ENCODE results near the gene NELL1.

The NELL1 gene

GRCh38 chr11:21447871-21448270 is 778.5 kb downstream of the NELL1 start:
- no peak for DNase-seq

- DNase-seq = no peak
Measured at GRCh38 chr11:21456186-21456585, 786.8 kb downstream of the NELL1 start.

GRCh38 chr11:21460082-21460481 is 790.7 kb downstream of the NELL1 start:
- DNase-seq = no peak

GRCh38 chr11:21461701-21462100 is 792.3 kb downstream of the NELL1 start:
- no peak for DNase-seq

- no peak for DNase-seq
Measured at GRCh38 chr11:21464601-21465193, 795.3 kb downstream of the NELL1 start.

- DNase-seq = no peak
Measured at GRCh38 chr11:21465203-21465602, 795.8 kb downstream of the NELL1 start.

- DNase-seq = no peak
Measured at GRCh38 chr11:21465920-21466319, 796.5 kb downstream of the NELL1 start.

DNA sequence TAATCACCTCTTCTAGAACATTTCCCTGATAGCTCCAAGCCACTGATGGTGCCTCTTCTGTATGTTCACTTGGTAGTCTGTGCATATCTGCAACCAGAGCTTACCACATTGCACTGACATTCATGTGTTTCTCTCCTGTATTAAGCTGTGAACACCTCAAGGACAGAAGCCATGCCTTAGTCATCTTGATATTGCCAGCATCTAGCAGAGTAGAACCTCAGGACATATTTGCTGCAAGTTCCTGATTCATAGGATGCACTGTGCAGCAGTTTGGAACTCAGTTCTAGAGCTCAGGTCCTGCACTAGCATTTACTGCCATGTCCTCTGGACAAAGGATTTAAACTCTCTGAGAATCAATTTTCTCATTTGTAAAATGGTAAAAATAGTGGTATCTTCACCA is 801.1 kb downstream of the NELL1 start:
- DNase-seq = no peak

DNA sequence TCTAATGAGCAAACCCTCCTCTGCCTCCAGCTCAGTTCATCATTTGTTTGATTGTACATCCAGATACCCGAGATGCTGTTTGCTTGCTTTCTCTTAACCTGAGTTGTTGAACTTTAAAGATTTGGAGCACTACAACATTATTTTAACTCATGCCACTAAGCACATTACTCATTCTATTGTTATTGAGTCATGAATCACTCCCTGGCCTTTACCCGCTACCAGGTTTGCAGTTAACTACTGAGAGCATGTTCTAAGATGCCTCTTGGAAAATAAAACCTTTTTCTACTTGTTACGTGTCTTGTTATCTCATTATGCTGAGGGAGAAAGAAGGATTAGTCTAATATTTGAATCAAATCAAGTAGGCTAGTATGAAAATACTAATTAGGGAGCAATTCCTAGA is 802.9 kb downstream of the NELL1 start:
- DNase-seq = no peak

DNA sequence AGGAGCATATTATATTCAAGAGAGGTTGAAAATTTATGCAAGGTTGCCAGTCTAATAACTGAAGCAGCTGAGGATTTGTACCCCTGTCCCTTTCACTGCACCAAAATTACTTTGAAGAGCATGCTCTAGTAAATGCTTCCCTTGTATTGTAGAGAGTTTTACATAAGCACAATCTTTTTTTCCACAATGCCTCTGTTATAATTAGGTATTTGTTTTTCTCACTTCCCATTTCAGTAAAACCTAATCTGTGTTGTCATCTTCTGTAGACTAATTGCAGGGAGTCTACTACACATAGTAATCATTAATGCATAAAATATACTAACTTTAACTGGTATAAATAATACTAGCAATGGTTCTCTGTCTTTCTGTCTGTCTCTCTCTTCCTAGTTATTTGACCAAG is 805.1 kb downstream of the NELL1 start:
- no peak for DNase-seq

DNA sequence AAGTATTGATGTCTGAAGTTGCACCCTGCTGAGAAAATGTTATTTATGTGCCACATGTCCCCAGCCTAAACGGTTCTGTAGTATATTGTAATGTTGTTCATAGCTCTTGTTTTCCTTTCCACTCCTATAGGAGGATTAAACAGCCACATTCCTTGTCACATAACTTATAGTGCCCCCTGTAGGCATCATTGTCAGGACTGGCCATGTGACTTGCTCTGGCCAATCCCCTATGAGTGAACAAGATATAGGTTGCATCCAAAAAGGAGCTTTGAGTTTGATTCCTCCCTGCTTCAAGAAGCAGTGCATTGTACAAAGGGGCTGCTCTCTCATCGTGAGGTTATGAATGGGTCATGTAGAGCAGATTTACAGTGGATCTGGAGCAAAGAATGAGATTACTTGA is 805.9 kb downstream of the NELL1 start:
- no peak for DNase-seq

DNA sequence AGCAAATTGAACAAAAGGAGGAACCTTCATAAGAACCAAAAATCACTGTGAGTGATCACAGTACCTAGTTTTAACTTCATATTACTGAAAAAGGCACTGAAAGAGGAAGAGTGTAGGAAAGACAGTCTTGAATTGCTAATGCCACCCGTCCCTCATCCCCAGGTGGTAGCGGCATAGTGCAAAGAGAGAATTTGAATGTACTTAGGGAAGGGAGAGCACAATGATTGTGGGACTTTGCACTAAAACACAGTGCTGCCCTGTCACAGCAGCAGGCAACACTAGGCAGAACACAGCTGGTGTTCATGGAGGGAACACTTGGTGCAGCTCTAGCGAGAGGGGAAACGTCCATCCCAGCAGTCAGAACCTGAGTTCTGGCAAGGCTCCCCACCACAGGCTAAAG is 807.2 kb downstream of the NELL1 start:
- DNase-seq = no peak

- DNase-seq = no peak
Measured at GRCh38 chr11:21480240-21480639, 810.9 kb downstream of the NELL1 start.

- no peak for DNase-seq
Measured at GRCh38 chr11:21481255-21481654, 811.9 kb downstream of the NELL1 start.

DNA sequence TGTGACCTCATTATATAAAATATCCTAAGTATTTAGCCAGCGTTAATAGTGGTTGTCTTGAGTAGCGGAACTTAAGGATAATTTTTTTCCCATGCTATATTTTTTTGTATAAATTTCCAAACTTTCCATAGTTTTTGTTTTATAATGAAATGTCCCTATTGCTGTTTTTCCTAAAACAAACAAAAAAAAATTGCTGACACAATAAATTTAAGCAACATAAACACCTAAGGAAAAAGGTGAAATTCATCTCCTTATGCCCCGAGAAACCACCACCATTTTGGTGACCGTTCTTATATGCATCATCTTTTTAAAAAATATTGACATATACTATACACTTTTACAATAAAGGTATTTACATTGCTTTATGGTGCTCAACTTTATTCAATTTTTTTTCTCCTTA is 814.7 kb downstream of the NELL1 start:
- no peak for DNase-seq

GRCh38 chr11:21485006-21485405 is 815.6 kb downstream of the NELL1 start:
- DNase-seq = no peak

- no peak for DNase-seq
Measured at GRCh38 chr11:21485426-21485825, 816.0 kb downstream of the NELL1 start.

- no peak for DNase-seq
Measured at GRCh38 chr11:21489416-21490115, 820.2 kb downstream of the NELL1 start.

GRCh38 chr11:21492931-21493330 is 823.5 kb downstream of the NELL1 start:
- DNase-seq = no peak

- DNase-seq = no peak
Measured at GRCh38 chr11:21494946-21495345, 825.6 kb downstream of the NELL1 start.

DNA sequence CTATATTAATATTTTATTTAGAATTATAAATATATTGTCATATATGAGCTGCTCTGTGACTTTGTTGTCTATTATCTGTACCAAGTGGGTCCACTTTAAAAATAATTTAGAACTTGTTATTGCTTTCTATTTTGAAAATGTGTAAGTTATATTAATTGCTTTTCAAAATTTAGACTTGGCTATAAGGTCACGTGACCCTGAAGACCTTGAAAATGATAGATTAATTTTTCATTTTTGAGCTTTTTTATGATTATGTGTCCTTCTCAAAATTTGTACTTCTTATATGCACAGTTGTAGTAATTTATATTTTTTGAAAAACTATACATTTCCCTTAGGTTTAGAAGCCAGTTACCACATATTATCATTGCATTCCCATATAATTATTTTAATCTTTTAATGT is 826.5 kb downstream of the NELL1 start:
- DNase-seq = no peak

GRCh38 chr11:21501245-21501644 is 831.9 kb downstream of the NELL1 start:
- DNase-seq = no peak

DNA sequence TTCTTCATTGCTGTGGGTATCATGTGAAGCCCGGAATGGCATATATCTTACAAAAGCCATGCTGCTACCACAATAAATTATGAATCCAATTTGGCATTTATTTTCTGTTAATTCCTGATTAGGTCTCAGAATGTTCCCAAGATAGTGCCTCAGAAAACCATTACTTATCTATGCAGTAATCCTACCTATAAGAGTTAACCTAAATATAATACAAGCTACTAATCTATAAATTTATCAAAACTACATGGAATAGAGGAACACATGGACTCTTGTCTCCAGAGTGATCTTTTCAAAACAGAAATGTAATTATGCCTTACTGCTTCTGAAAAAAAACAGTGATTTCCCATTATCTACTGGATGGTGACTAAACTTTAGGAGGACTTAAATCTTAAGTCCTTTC is 835.7 kb downstream of the NELL1 start:
- no peak for DNase-seq

GRCh38 chr11:21511835-21512440 is 842.6 kb downstream of the NELL1 start:
- no peak for DNase-seq

DNA sequence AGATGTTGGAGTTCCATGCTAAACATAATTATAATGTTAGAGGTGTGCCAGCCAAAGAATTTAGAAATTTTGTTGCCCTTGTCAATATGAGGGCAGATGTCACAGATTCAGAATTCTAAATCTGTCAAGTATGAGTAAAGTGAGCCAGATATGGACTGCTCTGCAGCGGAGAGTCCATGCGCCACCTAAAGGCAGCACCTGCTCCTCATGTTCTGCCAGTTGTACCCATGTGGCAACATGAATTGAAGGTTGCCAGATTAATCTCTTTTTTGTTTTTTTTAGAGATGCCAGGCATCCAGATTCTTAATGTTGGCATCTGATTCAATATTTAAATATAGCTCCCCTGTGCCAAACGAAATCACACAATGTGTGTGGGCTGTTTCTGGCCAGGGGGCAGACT is 844.9 kb downstream of the NELL1 start:
- no peak for DNase-seq
